A673 (cell line): ENCODE data around the gene CXCR3. TPM values are rescaled to one million over a fixed set of nuclear protein-coding genes. Genes with fewer than 3 reads are reported as not detected.

ENCODE experiments used
- BruUV-seq: library from RNA; stranded (reverse); fragments of 400-500 nt; replicated peaks from 2 replicates; lab custom pipeline; 2021; lab: Mats Ljungman, UMichigan
- CTCF ChIA-PET: fragments of 300-600 bp; sonication (Branson Sonifier 250); formaldehyde crosslinking; loops from one replicate; lab custom pipeline; 2022; ENCODE audit warnings: antibody characterized with exemption; lab: Charles Lee
- POLR2A ChIA-PET: fragments of 300-600 bp; sonication (Branson Sonifier 250); formaldehyde crosslinking; loops from one replicate; lab custom pipeline; 2022; ENCODE audit warnings: antibody characterized with exemption; ENCODE audit not compliant: low non-redundant PET; lab: Charles Lee
- DNase-seq: peaks from one replicate; pipeline ENCODE4 v3.0.0-alpha.2; 2015; ENCODE audit warnings: low spot score
- H3K27ac ChIP-seq: fragments of 200-600 bp; sonication (generic); 2 replicates; pipeline ENCODE4 v1.5.1; 2016; ENCODE audit warnings: mixed run types, low read depth, mild to moderate bottlenecking, mixed read lengths, antibody characterized with exemption, low read length; ENCODE audit not compliant: poor library complexity, severe bottlenecking
- H3K27me3 ChIP-seq: fragments of 200-600 bp; sonication (generic); replicated peaks from 2 replicates; pipeline ENCODE4 v1.6.1; 2017; ENCODE audit warnings: mixed run types, low read depth, mild to moderate bottlenecking, mixed read lengths, antibody characterized with exemption, low read length; ENCODE audit not compliant: insufficient read depth, poor library complexity
- H3K36me3 ChIP-seq: fragments of 200-600 bp; sonication (generic); 2 replicates; pipeline ENCODE4 v1.6.1; 2016; ENCODE audit warnings: mixed run types, mild to moderate bottlenecking, mixed read lengths, antibody characterized with exemption, low read length; ENCODE audit not compliant: insufficient read depth, poor library complexity, severe bottlenecking
- H3K4me1 ChIP-seq: fragments of 200-600 bp; sonication (generic); 2 replicates; pipeline ENCODE4 v1.6.1; 2017; ENCODE audit warnings: mixed run types, mild to moderate bottlenecking, mixed read lengths, antibody characterized with exemption, low read length; ENCODE audit not compliant: insufficient read depth, poor library complexity, severe bottlenecking
- H3K4me3 ChIP-seq: fragments of 200-600 bp; sonication (generic); 2 replicates; pipeline ENCODE4 v1.5.1; 2016; ENCODE audit warnings: low read depth, mixed run types, mild to moderate bottlenecking, mixed read lengths, low read length; ENCODE audit not compliant: poor library complexity, severe bottlenecking
- H3K9me3 ChIP-seq: fragments of 200-600 bp; sonication (generic); 2 replicates; pipeline ENCODE4 v1.6.1; 2016; ENCODE audit warnings: mixed run types, low read depth, mild to moderate bottlenecking, mixed read lengths, antibody characterized with exemption, low read length; ENCODE audit not compliant: poor library complexity, severe bottlenecking
- CTCF ChIP-seq: fragments of 300-800, 200-600 bp; sonication (generic); conservative IDR thresholded peaks from 2 replicates; pipeline ENCODE4 v1.5.1; 2017; ENCODE audit warnings: low read depth, mild to moderate bottlenecking, antibody characterized with exemption, low read length, moderate library complexity, mixed read lengths
- EZH2 ChIP-seq: fragments of 200-600 bp; sonication (generic); IDR thresholded peaks from 2 replicates; pipeline ENCODE4 v1.6.1; 2017; ENCODE audit warnings: borderline replicate concordance, low read depth, mild to moderate bottlenecking, mixed read lengths, antibody characterized with exemption, low read length; ENCODE audit not compliant: poor library complexity, severe bottlenecking
- intact Hi-C: fragments of 100-400 bp; cut with micrococcal nuclease; formaldehyde crosslinking; loops from one replicate; pipeline ENCODE4 v1.10.0; 2022; ENCODE audit not compliant: unreplicated experiment
- total RNA-seq: library from RNA; stranded (reverse); gene quantifications from 2 replicates; pipeline ENCODE4 v1.2.3, GENCODE V29; 2021

CXCR3 gene
- total RNA-seq, 1 experiment from 2014 or later: not detected

GRCh38 chrX:71579990-71580380 is 38.3 kb downstream of the CXCR3 start:
- Histone ChIP-seq H3K4me3 (no peak overlapping the region), H3K27ac (no peak overlapping the region), H3K27me3 (no peaks in the 10 kb centered on the region), H3K9me3 (no peaks in the 10 kb centered on the region), H3K36me3 (peaks cover 11% of the 10 kb centered on the region), H3K4me1 (no peaks in the 10 kb centered on the region)
- DNase-seq: no peak
- no peak for TF ChIP-seq EZH2
- no peak for TF ChIP-seq CTCF
- no TSS peak for BruUV-seq
- POLR2A ChIA-PET: no interaction called here
- CTCF ChIA-PET: no interaction called here
- intact Hi-C loops: no loop called here

- TF ChIP-seq EZH2 (no peak), CTCF (no peak)
- Histone ChIP-seq H3K9me3 (no peaks in the 10 kb centered on the region), H3K4me3 (no peak overlapping the region), H3K36me3 (peaks cover 17% of the 10 kb centered on the region), H3K4me1 (no peaks in the 10 kb centered on the region), H3K27ac (no peak overlapping the region), H3K27me3 (no peaks in the 10 kb centered on the region)
- no TSS peak for BruUV-seq
- POLR2A ChIA-PET: no interaction called here
- DNase-seq: no peak
- CTCF ChIA-PET: no interaction called here
- intact Hi-C loops: no loop called here
These were observed 38.9 kb downstream of the CXCR3 start for GRCh38 chrX:71579136-71579989.

GRCh38 chrX:71578253-71579135 is 39.8 kb downstream of the CXCR3 start, which contains the start of gene GCNA:
TSS of gene GCNA (plus strand) at chrX:71578437. CDS start at chrX:71580822, 2,385 bp downstream.
- BruUV-seq: no TSS peak
- H3K36me3 ChIP-seq: peaks cover 26% of the 10 kb centered on the region
- TF ChIP-seq CTCF (no peak), EZH2 (no peak)
- no peak for DNase-seq
- H3K9me3 ChIP-seq: no peaks in the 10 kb centered on the region
- intact Hi-C loops: no loop called here
- H3K4me3 ChIP-seq: no peak within 1 kb of the TSS
- ChIA-PET POLR2A (no interaction called here), CTCF (no interaction called here)
- H3K27me3 ChIP-seq: no peaks in the 10 kb centered on the region
- no peak within 1 kb of the TSS for H3K27ac ChIP-seq
- H3K4me1 ChIP-seq: no peaks in the 10 kb centered on the region
